B cell (primary cell): ENCODE results near the gene BMP6. TPM values are rescaled to one million over a fixed set of nuclear protein-coding genes. Genes with fewer than 3 reads are reported as not detected.

Source experiments
- ATAC-seq: fragments of 200-7000 bp; cut with Tn5 transposase; one replicate; pipeline ENCODE4 v1.10.0; 2021; ENCODE audit warnings: low read depth, mild to moderate bottlenecking, moderate number of reproducible peaks, moderate library complexity
- CTCF ChIA-PET: fragments of 350-600 bp; sonication (Branson Sonifier 250); formaldehyde crosslinking; loops from one replicate; lab custom pipeline; 2021; ENCODE audit warnings: antibody characterized with exemption, inconsistent platforms; lab: Charles Lee
- POLR2A ChIA-PET: fragments of 350-600 bp; sonication (Branson Sonifier 250); formaldehyde crosslinking; loops from one replicate; lab custom pipeline; 2021; ENCODE audit warnings: antibody characterized with exemption; lab: Charles Lee
- DNase-seq: peaks from one replicate; pipeline ENCODE4 v3.0.0; 2013
- H2AFZ ChIP-seq: 2 replicates; pipeline ENCODE4 v1.6.1; 2012; ENCODE audit warnings: mild to moderate bottlenecking, low read depth, low read length; ENCODE audit not compliant: insufficient read depth, poor library complexity, severe bottlenecking
- H3K27ac ChIP-seq, 2 donors: 1 replicate in 1 of 2; 2 replicates in 1 of 2; pipeline ENCODE4 v1.5.1; 2012 to 2013; ENCODE audit warnings: low read length in 2 of 2, mild to moderate bottlenecking in 2 of 2, moderate library complexity in 1 of 2
- H3K27me3 ChIP-seq, 4 experiments: fragments of 200-600 bp in 1 of 4; sonication (generic) in 1 of 4; replicated peaks in 1 of 4; 1 replicate in 2 of 4; 2 replicates in 2 of 4; pipeline versions ENCODE4 v1.6.1 to v1.7.0; 2013 to 2016; ENCODE audit warnings: low read length in 3 of 4, mild to moderate bottlenecking in 2 of 4, mixed read lengths in 1 of 4, moderate library complexity in 1 of 4; ENCODE audit not compliant: insufficient read depth in 4 of 4, control insufficient read depth in 3 of 4; ENCODE audit errors: control extremely low read depth in 1 of 4
- H3K36me3 ChIP-seq, 2 experiments: replicated peaks in 1 of 2; 1 replicate in 1 of 2; 2 replicates in 1 of 2; pipeline versions ENCODE4 v1.6.1 to v1.7.1; 2013; ENCODE audit warnings: low read length in 1 of 2; ENCODE audit not compliant: insufficient read depth in 2 of 2, control insufficient read depth in 1 of 2; ENCODE audit errors: control extremely low read depth in 1 of 2, extremely low read depth in 1 of 2
- H3K4me1 ChIP-seq, 2 donors: fragments of 200-600 bp in 1 of 2; sonication (generic) in 1 of 2; 1 replicate in 1 of 2; 2 replicates in 1 of 2; pipeline versions ENCODE4 v1.5.1 to v1.6.1; 2013 to 2017; ENCODE audit warnings: low read length in 2 of 2; ENCODE audit not compliant: control insufficient read depth in 2 of 2, insufficient read depth in 2 of 2
- H3K4me2 ChIP-seq: replicated peaks from 2 replicates; pipeline ENCODE3; 2012; ENCODE audit warnings: mild to moderate bottlenecking, low read depth, low read length; ENCODE audit not compliant: poor library complexity, severe bottlenecking
- H3K4me3 ChIP-seq, 5 experiments: fragments of 200-600 bp in 1 of 5; sonication (generic) in 1 of 5; 1 replicate in 3 of 5; 2 replicates in 2 of 5; pipeline versions ENCODE4 v1.5.1 to v1.7.0; 2011 to 2016; ENCODE audit warnings: low read length in 4 of 5, mild to moderate bottlenecking in 4 of 5, low read depth in 2 of 5, control low read depth in 1 of 5, moderate library complexity in 1 of 5; ENCODE audit not compliant: insufficient read depth in 1 of 5; ENCODE audit errors: control extremely low read depth in 1 of 5, extremely low read depth in 1 of 5
- H3K79me2 ChIP-seq: fragments of 200-600 bp; sonication (generic); one replicate; pipeline ENCODE4 v1.6.0; 2016; ENCODE audit warnings: low read length; ENCODE audit not compliant: control insufficient read depth, insufficient read depth
- H3K9ac ChIP-seq: fragments of 200-600 bp; sonication (generic); 2 replicates; pipeline ENCODE4 v1.6.1; 2017; ENCODE audit warnings: mild to moderate bottlenecking, low read length, moderate library complexity
- H3K9me3 ChIP-seq, 3 donors: one replicate each; pipeline versions ENCODE4 v1.6.1 to v1.7.1; 2013; ENCODE audit warnings: low read length in 2 of 3; ENCODE audit not compliant: control insufficient read depth in 2 of 3, insufficient read depth in 1 of 3; ENCODE audit errors: control extremely low read depth in 1 of 3
- H4K20me1 ChIP-seq: 2 replicates; pipeline ENCODE4 v1.6.0; 2012; ENCODE audit warnings: mild to moderate bottlenecking, low read length; ENCODE audit not compliant: insufficient read depth, control insufficient read depth, poor library complexity, severe bottlenecking
- H3K27ac Mint-ChIP-seq: one replicate; pipeline ENCODE4 v1.8.0; 2021; ENCODE audit warnings: mixed read lengths
- H3K27me3 Mint-ChIP-seq: one replicate; pipeline ENCODE4 v1.8.0; 2021; ENCODE audit warnings: mixed read lengths
- H3K4me1 Mint-ChIP-seq: one replicate; pipeline ENCODE4 v1.8.0; 2021; ENCODE audit warnings: mixed read lengths
- H3K4me3 Mint-ChIP-seq: one replicate; pipeline ENCODE4 v1.8.0; 2021; ENCODE audit warnings: mixed read lengths
- H3K9me3 Mint-ChIP-seq: one replicate; pipeline ENCODE4 v1.8.0; 2022; ENCODE audit warnings: mixed read lengths; ENCODE audit not compliant: insufficient read depth
- EZH2 ChIP-seq: IDR thresholded peaks from 2 replicates; pipeline ENCODE4 v1.6.1; 2012; ENCODE audit warnings: borderline replicate concordance, low read depth, mild to moderate bottlenecking, moderate library complexity, low read length; ENCODE audit not compliant: insufficient read depth, poor library complexity, severe bottlenecking
- WGBS: methylation state at CpG from one replicate; pipeline ENCODE4 v1.1.5; 2013; ENCODE audit warnings: missing lambda C conversion rate; ENCODE audit not compliant: insufficient coverage; 5-methylcytosine and 5-hydroxymethylcytosine counted together
- intact Hi-C: fragments of 100-400 bp; cut with micrococcal nuclease; formaldehyde crosslinking; loops from one replicate; pipeline ENCODE4 v1.10.0; 2022
- polyA plus RNA-seq: library from polyadenylated mRNA; depleted of rRNA; stranded (reverse); fragments of >200 nt; gene quantifications from 2 replicates; pipeline ENCODE4 v1.2.3, GENCODE V29; 2012
- total RNA-seq, 2 donors: library from RNA; stranded (reverse); fragments of 120-200 nt in 1 of 2; gene quantifications; 1 replicate in 1 of 2; 2 replicates in 1 of 2; pipeline versions ENCODE4 v1.2.3 to v1.2.4, GENCODE V29; 2013 to 2022
- TF ChIP-seq, protein P1 (sequence below): fragments of 200-600 bp; IDR thresholded peaks from one replicate; pipeline ENCODE4 v1.8.0; 2022; ENCODE audit warnings: antibody characterized with exemption, mild to moderate bottlenecking

BMP6 gene
- total and polyA plus RNA-seq, 2 donors (not counting 1 experiment from before 2014, with no cell fraction given), result 0.43 to 2.9 TPM

DNA sequence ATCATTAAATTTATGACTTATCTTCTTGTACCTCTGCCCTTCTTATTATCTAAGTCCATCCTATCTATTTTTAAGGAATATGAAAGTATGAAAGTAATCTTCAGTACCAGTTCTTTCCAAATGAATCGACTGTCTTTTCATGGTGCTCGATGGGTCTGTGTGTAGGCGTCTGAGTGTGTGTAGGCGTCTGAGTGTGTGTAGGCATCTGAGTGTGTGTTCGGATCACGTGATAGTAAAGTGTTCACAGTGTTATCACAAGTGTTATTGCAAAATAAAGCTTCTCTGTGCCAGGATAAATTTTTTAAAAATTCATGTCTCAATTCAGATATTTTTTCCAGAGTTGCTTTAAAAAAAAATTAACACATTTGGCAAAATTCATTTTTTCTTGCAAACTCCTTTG is 58.3 kb downstream of the BMP6 start:
- H3K4me1 Mint-ChIP-seq, result peaks cover 4% of the 10 kb centered on the region
- H3K27ac Mint-ChIP-seq, result no peak overlapping the region
- ATAC-seq (no peak), DNase-seq (no peak)
- CTCF ChIA-PET, result interaction anchor here (0.5 to 1.1 kb wide), 2 partner anchors 61 to 62 kb away, joined by 3 read pairs; no protein-coding TSS in a partner anchor
- peaks cover 5 to 7% of the 10 kb centered on the region in 2 donors for H3K4me1 ChIP-seq
- TF ChIP-seq, protein P1, sequence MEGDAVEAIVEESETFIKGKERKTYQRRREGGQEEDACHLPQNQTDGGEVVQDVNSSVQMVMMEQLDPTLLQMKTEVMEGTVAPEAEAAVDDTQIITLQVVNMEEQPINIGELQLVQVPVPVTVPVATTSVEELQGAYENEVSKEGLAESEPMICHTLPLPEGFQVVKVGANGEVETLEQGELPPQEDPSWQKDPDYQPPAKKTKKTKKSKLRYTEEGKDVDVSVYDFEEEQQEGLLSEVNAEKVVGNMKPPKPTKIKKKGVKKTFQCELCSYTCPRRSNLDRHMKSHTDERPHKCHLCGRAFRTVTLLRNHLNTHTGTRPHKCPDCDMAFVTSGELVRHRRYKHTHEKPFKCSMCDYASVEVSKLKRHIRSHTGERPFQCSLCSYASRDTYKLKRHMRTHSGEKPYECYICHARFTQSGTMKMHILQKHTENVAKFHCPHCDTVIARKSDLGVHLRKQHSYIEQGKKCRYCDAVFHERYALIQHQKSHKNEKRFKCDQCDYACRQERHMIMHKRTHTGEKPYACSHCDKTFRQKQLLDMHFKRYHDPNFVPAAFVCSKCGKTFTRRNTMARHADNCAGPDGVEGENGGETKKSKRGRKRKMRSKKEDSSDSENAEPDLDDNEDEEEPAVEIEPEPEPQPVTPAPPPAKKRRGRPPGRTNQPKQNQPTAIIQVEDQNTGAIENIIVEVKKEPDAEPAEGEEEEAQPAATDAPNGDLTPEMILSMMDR, result no peak
- no peak for TF ChIP-seq EZH2
- H3K9ac ChIP-seq, result no peak overlapping the region
- H3K36me3 ChIP-seq, result no peaks in the 10 kb centered on the region
- H3K27me3 Mint-ChIP-seq, result peaks cover 33% of the 10 kb centered on the region
- no peak overlapping the region for H2AFZ ChIP-seq
- POLR2A ChIA-PET, result no interaction called here
- no peaks in the 10 kb centered on the region for H3K79me2 ChIP-seq
- H3K4me3 ChIP-seq, result no peak overlapping the region
- intact Hi-C loops, result no loop called here
- H3K4me2 ChIP-seq, result no peak overlapping the region
- no peak overlapping the region for H3K4me3 Mint-ChIP-seq
- H3K27me3 ChIP-seq, result peaks cover 0 to 2% (median 0%) of the 10 kb centered on the region in 4 experiments
- no peak overlapping the region for H3K27ac ChIP-seq
- H3K9me3 Mint-ChIP-seq, result no peaks in the 10 kb centered on the region
- H3K9me3 ChIP-seq, result no peaks in the 10 kb centered on the region
- 79% methylated on average over 4 of the region's 6 CpGs for WGBS
- no peaks in the 10 kb centered on the region for H4K20me1 ChIP-seq

DNA sequence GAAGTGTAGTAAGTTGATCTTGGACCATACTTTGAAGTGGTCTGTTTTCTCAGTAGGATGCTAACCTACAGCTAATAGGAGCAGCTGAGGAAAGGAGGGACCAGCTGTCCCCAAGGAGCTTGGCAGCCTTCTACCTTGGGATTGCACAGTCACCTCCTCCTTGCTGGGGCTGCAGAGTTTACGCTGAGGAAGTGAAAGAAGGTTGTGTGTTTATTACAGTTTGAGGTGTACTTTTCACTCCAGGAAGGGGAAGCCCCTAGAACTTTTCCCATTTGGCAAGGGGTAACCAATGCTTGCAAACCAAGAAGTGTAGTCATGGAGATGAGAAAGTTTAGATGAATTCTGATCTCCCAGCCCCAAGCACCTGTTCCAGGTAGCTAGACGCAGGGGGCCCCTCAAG is 58.8 kb downstream of the BMP6 start:
- no peak overlapping the region for H3K9ac ChIP-seq
- no peak overlapping the region for H3K4me2 ChIP-seq
- no peaks in the 10 kb centered on the region for H4K20me1 ChIP-seq
- H3K79me2 ChIP-seq, result no peaks in the 10 kb centered on the region
- no peaks in the 10 kb centered on the region for H3K9me3 ChIP-seq
- peak; percentile 18 for DNase-seq
- no CpG with 5 or more reads among the region's 2 CpGs for WGBS
- peaks cover 5 to 7% of the 10 kb centered on the region in 2 donors for H3K4me1 ChIP-seq
- H2AFZ ChIP-seq, result no peak overlapping the region
- Mint-ChIP-seq H3K9me3 (no peaks in the 10 kb centered on the region), H3K4me3 (no peak overlapping the region), H3K27me3 (peaks cover 34% of the 10 kb centered on the region), H3K27ac (no peak overlapping the region), H3K4me1 (peaks cover 4% of the 10 kb centered on the region)
- no peak for ATAC-seq
- peaks cover 0 to 4% (median 0%) of the 10 kb centered on the region in 4 experiments for H3K27me3 ChIP-seq
- no peak overlapping the region for H3K27ac ChIP-seq
- no peaks in the 10 kb centered on the region for H3K36me3 ChIP-seq
- TF ChIP-seq, protein P1, result no peak
- TF ChIP-seq EZH2, result no peak
- POLR2A ChIA-PET, result no interaction called here
- CTCF ChIA-PET, result interaction anchor here (1.1 kb wide), 1 partner anchor 62 kb away, joined by 3 read pairs; no protein-coding TSS in a partner anchor
- H3K4me3 ChIP-seq, result no peak overlapping the region
- intact Hi-C loops, result no loop called here
